Fibroblast of lung (primary cell): ENCODE data around the gene PKHD1.

Experiments
- CTCF ChIP-seq, 2 donors: IDR thresholded peaks in 1 of 2; conservative IDR thresholded peaks in 1 of 2; 1 replicate in 1 of 2; 2 replicates in 1 of 2; pipeline ENCODE4 v1.5.1; 2011 to 2012; ENCODE audit warnings: low read length in 2 of 2, control low read depth in 1 of 2, inconsistent platforms in 1 of 2, low read depth in 1 of 2, mild to moderate bottlenecking in 1 of 2
- EZH2 ChIP-seq: IDR thresholded peaks from 2 replicates; pipeline ENCODE4 v1.5.1; 2012; ENCODE audit warnings: low read length, control low read depth, mild to moderate bottlenecking; ENCODE audit errors: missing control alignments

GRCh38 chr6:51953246-51953645 lies 134.2 kb downstream of the PKHD1 start:
- TF ChIP-seq CTCF (conservative IDR thresholded peaks at IDR 0.05 in 1 of 2, IDR thresholded peaks at IDR 0.05 in 1 of 2; ENCODE audit: low read depth in 1 of 2, low read length in 2 of 2) = no peak
- no peak for TF ChIP-seq EZH2
